Activated naive CD8-positive, alpha-beta T cell (primary cell): ENCODE data around the gene TK1.

Source experiments
- H3K27ac Mint-ChIP-seq: one replicate; pipeline ENCODE4 v1.8.0; 2021; ENCODE audit warnings: mixed read lengths
- H3K27me3 Mint-ChIP-seq: one replicate; pipeline ENCODE4 v1.8.0; 2021; ENCODE audit warnings: mixed read lengths
- H3K36me3 Mint-ChIP-seq: one replicate; pipeline ENCODE4 v1.8.0; 2021; ENCODE audit warnings: mixed read lengths
- H3K4me1 Mint-ChIP-seq: one replicate; pipeline ENCODE4 v1.8.0; 2021; ENCODE audit warnings: low read depth, mixed read lengths
- H3K4me3 Mint-ChIP-seq: one replicate; pipeline ENCODE4 v1.8.0; 2021; ENCODE audit warnings: mild to moderate bottlenecking, mixed read lengths
- H3K9me3 Mint-ChIP-seq: one replicate; pipeline ENCODE4 v1.8.0; 2021; ENCODE audit warnings: low read depth, mixed read lengths

TK1 gene

DNA sequence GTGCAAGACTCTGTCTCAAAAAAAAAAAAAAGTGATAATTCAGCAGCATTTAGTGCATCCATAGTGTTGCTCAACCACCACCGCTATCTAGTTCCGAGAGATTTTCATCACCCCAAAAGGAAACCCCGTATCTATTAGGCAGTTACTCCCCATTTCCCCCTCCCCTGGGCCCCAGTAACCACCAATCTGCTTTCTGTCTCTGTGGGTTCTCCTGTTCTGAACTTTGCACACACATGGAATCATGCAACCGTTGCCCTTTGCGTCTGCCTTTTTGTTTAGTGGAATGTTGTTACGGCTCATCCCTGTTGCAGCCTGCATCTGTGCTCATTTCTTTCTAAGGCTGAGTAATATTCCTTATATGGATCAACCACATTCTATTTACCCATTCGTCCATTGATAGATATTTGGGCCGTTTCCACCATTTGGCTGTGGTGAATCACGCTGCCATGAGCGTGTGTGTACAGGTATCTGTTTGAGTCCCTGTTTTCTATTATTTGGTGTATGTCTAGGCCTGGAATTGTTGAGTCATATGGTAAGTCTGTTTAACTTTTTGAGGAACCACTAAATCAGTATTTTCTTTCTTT is 27.2 kb downstream of the TK1 start:
- Mint-ChIP-seq H3K4me1 (no peaks in the 10 kb centered on the region), H3K9me3 (no peaks in the 10 kb centered on the region), H3K27me3 (no peaks in the 10 kb centered on the region), H3K27ac (peak overlapping the region; percentile 31), H3K4me3 (no peak overlapping the region), H3K36me3 (no peaks in the 10 kb centered on the region)

DNA sequence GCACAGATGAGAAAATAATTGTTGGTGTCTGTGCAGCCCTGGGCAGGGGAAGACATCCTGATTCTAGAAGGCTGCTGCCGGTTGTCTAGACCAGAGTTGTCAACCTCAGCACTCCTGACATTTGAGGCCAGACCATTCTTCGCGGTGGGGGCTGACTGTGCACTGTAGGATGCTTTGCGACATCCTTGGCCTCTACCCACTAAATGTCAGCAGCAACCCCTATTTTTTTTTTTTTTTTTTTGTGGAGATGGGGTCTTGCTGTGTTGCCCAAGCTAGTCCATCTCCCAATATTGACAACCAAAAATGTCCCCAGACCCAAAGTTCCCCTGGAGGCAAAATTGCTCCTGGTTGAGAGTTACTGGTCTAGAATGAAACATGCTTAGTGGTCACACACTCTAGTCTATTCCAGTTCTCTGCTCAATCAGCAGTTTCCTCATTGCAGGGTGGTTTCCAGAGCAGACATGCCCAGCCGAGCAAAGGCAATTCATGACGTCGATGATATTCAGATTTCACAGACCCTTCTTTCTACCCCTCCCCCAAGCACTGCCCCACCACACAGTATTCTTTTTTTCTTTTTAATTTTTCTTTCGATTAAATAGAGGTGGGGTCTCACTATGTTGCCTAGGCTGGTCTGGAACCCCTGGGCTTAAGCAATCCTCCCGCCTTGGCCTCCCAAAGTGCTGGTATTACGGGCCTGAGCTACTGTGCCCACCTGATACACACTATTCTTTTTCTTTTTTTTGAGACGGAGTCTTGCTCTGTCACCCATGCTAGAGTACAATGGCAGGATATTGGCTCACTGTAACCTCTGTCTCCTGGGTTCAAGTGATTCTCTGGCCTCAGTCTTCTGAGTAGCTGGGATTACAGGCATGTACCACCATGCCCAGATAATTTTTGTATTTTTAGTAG is 31.7 kb downstream of the TK1 start:
- no peaks in the 10 kb centered on the region for H3K4me1 Mint-ChIP-seq
- H3K36me3 Mint-ChIP-seq, result no peaks in the 10 kb centered on the region
- no peaks in the 10 kb centered on the region for H3K9me3 Mint-ChIP-seq
- H3K27me3 Mint-ChIP-seq, result no peaks in the 10 kb centered on the region
- H3K27ac Mint-ChIP-seq, result peak overlapping the region; percentile 16
- no peak overlapping the region for H3K4me3 Mint-ChIP-seq

DNA sequence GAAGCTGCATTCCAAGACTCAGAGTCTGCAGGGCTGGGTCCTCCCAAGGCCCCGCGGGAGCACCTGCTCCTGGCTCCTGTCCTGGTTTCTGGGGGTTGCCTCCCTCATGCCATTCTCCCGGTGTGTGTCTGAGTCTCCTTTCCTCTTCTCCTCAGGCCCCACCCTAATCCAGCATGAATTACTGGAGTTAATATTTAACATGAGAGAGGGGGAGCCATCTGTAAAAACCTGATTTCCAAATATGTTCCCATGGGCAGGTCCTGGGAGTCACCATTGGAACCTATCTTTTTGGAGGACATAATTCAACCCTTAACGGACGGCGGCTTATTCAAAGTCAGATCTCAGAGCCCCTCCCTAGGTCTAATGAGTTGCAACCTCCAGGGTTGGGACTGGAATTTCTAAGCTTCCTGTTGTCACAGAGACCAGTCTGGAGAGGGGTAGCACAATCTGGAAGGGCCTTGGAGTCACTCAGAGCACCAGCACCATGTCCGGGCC is 35.3 kb downstream of the TK1 start:
- no peaks in the 10 kb centered on the region for H3K9me3 Mint-ChIP-seq
- H3K4me3 Mint-ChIP-seq, result no peak overlapping the region
- no peaks in the 10 kb centered on the region for H3K36me3 Mint-ChIP-seq
- H3K27ac Mint-ChIP-seq, result no peak overlapping the region
- H3K4me1 Mint-ChIP-seq, result peaks cover 11% of the 10 kb centered on the region
- H3K27me3 Mint-ChIP-seq, result no peaks in the 10 kb centered on the region

DNA sequence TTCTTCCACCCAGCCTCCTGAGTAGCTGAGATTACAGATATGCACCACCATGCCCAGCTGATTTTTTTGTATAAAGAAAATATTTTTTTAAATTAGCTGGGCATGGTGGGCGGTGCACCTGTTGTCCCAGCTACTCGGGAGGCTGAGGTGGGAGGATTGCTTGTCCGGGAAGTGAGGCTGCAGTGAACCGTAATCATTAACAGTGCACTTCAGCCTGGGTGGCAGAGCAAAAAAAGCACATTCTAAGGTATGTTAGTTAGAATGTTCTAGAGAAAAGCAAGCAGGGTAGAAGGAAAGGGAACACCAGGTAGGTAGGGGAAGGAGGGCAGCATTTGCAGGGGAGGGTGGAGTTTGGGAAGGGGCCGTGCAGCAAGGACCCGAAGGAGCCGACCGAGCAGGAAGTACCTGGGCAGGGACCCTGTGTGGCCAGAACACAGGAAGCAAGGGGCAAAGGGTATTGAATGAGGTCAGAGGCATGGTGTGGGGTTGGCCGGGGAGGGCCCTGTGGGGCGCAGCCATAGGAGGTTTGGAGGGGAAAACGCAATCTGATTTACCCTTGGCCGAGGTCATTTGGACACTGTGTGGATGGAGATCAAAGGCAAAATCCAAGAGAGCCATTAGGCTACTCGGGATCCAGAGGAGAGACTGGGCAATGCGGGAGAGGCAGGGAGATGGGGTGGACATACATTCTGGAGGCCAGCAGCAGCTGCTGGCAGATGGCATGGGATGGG is 38.4 kb downstream of the TK1 start:
- Mint-ChIP-seq H3K27ac (peak overlapping the region; percentile 6), H3K4me1 (peaks cover 20% of the 10 kb centered on the region)

DNA sequence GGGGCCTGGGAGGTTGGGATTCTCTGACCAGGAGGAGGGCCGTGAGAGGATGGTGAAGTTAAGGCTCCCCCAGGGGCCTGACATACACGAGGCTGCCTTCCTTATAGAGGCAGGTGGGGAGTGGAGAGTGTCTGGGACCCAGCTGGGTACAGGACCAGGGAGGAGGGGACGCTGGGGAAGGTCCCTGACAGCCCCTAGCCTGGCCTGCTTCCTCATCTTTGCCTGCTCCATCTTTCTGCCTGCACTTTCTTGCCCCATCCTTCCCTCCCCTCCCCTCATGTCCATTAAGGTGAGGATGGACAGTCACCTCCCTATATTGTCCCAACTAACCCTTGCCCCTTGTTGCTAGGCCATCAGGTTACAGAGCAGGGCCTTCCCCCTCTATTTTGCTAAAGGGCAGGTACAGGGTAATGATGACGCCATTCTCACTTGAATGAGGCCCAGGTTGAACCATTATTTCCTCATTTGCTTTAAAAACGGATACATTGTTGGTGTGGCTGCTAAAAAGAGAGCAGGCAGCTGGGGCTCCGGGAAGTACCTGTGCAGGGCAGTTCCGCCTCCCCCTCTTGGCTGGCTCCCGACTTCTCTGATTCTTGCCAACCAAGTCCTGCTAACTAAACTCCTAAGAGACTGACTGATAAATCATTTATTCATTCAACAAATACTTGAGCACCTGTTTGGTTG is 39.4 kb downstream of the TK1 start:
- no peak overlapping the region for H3K4me3 Mint-ChIP-seq

More for the DNA sequence above, 38.4 kb downstream of the TK1 start:
- Mint-ChIP-seq H3K9me3 (no peaks in the 10 kb centered on the region), H3K4me3 (no peak overlapping the region), H3K27me3 (no peaks in the 10 kb centered on the region), H3K36me3 (no peaks in the 10 kb centered on the region)

DNA sequence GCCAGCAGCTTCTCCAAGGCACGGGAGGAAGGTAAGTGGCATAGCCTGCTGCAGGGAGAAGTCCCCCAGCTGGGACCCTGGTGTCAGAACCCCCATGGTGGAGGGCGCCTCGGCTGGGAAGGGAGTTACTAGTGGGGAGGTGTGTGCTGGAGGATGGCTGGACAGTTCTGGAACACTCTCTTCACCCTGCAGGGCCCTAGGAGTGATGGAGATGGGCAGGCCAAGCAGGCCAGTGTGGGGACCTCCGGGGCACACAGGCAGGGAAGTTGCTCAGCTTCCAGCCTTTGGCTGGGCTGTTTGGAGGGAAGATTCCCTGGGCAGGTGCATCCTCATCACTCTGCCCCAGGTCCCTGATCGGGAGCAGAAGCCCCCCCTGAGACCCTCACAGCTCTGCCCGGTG is 40.0 kb downstream of the TK1 start:
- Mint-ChIP-seq H3K9me3 (no peaks in the 10 kb centered on the region), H3K4me3 (no peak overlapping the region), H3K4me1 (peaks cover 32% of the 10 kb centered on the region), H3K27ac (no peak overlapping the region), H3K27me3 (no peaks in the 10 kb centered on the region), H3K36me3 (no peaks in the 10 kb centered on the region)

More for the DNA sequence above, 39.4 kb downstream of the TK1 start:
- H3K36me3 Mint-ChIP-seq, result no peaks in the 10 kb centered on the region
- no peak overlapping the region for H3K27ac Mint-ChIP-seq
- H3K9me3 Mint-ChIP-seq, result no peaks in the 10 kb centered on the region
- H3K27me3 Mint-ChIP-seq, result no peaks in the 10 kb centered on the region
- peaks cover 26% of the 10 kb centered on the region for H3K4me1 Mint-ChIP-seq

DNA sequence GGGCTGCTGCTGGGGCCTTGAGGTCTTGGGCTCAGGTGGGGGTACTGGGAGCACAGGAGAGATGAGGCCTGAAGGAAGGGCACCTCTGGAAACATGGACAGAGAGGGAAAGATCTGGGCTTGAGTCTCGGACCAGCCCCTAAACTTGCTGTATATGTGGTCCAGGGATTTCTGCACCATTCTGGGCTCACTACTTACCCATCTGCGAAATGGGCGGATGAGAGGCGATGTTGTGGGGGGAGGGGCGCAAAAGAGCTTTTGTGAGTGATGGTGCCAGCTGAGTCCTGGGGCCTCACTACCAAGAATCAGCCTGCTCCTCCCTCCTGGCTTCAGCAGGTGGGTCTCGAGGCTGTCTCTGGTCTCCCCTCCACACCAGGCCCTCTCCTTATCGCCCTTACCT is 40.4 kb downstream of the TK1 start:
- Mint-ChIP-seq H3K4me3 (no peak overlapping the region), H3K4me1 (peaks cover 34% of the 10 kb centered on the region), H3K27ac (no peak overlapping the region), H3K27me3 (no peaks in the 10 kb centered on the region), H3K36me3 (no peaks in the 10 kb centered on the region), H3K9me3 (no peaks in the 10 kb centered on the region)

DNA sequence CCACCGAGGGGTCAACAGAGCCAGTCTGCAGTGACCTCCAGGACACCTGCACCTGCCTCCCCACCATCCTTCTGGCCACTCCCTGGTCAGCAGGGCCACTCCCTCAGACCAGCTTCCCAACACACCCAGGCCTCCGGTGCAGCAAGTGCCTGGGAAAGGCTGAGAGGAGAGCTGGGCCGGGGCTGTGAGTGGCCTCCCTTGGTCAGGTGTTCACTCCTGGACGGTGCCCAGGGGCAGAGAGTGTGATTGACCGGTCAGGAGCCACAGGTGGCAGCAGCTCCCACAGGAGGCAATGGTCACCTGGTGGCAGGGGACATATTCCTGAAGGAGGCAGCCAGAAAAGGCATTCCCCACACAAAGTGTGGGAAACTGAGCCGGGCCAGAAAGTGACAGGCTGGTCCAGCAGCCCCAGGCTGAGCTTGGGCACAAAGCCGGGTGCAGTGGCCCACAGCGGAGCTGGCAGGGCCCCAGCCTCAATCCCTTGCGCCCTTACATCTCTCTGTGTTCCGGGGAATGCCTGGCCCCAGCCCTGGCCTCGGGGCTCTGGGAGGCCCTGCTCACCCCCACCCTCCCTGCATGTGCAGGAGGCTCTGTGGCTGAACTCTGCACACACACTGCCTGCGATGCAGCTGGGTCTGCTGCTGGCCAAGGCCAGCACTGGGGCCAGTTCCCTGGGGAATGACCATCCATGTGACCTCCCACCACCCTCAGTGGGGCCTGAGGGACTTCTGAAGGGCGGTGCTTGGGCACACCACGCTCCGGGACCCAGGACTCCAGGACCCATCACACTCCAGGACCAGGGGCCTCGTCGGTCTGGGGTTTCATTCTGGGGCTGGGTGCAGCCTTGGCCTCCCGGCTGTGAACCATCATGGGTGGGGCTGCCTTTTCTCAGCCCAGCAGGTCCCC is 41.9 kb downstream of the TK1 start:
- Mint-ChIP-seq H3K27ac (no peak overlapping the region), H3K27me3 (no peaks in the 10 kb centered on the region), H3K4me1 (peaks cover 41% of the 10 kb centered on the region), H3K4me3 (no peak overlapping the region), H3K36me3 (no peaks in the 10 kb centered on the region), H3K9me3 (no peaks in the 10 kb centered on the region)

DNA sequence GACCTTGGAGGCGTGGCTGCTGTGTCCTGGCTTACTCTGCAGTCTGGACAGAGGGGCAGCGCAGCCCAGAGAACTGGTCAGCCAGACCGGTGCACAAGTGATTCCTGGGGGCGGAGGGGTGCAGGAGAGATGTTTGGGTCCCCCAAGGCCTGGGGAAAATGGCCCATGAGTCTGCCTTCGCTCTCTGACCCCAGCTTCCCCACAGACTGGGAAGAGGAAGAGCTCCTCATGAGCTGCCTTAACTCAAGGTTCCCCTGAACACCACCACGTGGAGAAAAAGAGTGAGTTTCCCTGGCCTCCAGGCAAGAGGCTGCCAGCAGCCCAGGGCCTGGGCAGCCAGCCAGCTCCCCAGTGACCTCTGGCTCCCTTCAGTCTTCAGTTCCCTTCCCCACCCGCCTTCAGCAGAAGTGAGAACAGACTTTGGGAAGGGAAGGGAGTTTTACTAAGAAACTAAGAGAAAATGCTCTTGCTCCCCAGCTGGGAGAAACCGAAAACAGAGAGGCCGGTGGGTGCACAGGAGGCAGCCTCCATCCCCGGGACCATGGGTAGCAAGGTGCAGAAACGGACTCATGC is 42.6 kb downstream of the TK1 start:
- H3K9me3 Mint-ChIP-seq, result no peaks in the 10 kb centered on the region
- no peaks in the 10 kb centered on the region for H3K27me3 Mint-ChIP-seq
- H3K36me3 Mint-ChIP-seq, result no peaks in the 10 kb centered on the region
- H3K27ac Mint-ChIP-seq, result peak overlapping the region; percentile 34
- no peak overlapping the region for H3K4me3 Mint-ChIP-seq
- H3K4me1 Mint-ChIP-seq, result peaks cover 43% of the 10 kb centered on the region

DNA sequence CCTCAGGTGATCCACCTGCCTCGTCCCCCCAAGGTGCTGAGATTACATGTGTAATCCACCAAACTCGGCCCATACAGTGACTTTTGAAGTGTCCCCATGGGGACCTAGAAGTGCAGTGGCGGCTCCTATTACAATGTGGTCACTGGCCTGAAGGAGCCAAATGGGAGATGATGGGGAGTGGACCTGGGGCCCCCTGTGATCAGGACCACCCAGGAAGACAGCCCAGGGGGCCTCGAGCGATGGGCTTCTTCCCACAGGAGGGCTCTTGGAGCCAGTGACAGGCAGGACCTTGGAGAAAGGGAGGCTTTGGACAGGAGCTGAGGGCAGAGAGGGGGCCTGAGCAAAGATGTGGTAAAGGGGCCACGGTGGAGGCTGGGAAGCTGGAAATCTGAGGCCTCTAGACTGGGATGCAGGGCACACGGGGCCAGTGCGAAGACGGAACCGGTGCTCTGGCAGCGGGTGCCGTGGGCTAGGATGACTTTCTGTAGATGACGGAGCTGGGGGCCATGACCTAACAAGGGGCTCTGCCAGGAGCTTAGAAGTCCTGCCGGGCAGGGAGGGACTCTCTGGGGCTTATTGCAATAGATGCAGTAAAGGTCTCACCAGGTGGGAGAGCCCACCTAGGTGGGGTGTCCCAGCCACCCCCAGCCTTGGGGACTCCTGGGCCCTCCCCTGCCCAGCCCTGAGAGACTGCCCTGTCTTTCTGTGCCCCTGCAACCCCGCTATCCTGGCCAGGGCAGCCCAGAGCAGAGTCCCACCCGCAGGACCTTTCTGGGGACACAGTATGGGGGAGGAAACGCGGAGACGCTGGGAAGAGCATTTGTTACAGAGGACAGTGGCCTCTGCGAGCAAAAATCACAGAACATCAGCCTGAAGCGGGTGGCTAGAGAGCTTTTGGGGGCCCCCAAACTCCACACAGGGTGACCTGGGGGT is 43.4 kb downstream of the TK1 start:
- H3K9me3 Mint-ChIP-seq, result no peaks in the 10 kb centered on the region
- no peaks in the 10 kb centered on the region for H3K27me3 Mint-ChIP-seq
- H3K27ac Mint-ChIP-seq, result peak overlapping the region; percentile 41
- no peaks in the 10 kb centered on the region for H3K36me3 Mint-ChIP-seq
- H3K4me3 Mint-ChIP-seq, result no peak overlapping the region
- peaks cover 47% of the 10 kb centered on the region for H3K4me1 Mint-ChIP-seq

DNA sequence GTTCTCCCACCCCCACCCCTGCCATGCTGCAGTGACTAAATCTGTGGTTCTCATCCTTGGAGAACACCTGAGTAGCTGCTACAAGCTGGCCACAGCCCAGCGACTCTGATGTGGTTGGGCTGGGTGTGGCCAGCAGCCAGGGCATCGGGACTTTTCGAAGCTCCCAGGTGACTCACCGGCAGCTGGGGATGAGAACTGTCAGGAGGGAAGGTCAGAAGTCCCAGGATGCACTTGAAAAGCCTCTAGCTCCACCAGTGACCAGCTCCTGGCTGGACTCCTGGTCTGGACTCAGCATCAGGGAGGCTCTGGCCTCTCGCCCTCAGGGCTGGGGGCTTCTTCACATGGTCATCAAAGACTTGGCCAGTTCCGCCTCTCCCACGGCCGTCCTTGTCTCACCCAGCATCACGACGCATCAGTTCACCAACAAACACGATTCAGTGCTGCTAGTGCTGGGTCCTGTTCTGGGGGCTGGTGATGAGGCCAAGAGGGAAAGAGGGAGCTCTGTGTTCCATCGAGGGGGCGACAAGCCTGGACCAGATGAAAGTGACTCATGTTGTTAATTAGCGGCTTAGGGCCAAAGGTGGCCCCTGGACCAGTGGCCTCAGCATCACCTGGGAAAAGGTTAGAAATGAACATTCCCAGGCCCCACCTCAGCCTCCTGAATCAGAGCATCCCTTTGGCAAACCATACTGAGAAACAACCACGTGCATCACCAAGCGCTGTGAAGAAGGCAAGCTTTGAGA is 44.6 kb downstream of the TK1 start:
- no peaks in the 10 kb centered on the region for H3K27me3 Mint-ChIP-seq
- H3K9me3 Mint-ChIP-seq, result no peaks in the 10 kb centered on the region
- peaks cover under 1% of the 10 kb centered on the region for H3K36me3 Mint-ChIP-seq
- peak overlapping the region; percentile 34 for H3K27ac Mint-ChIP-seq
- peaks cover 49% of the 10 kb centered on the region for H3K4me1 Mint-ChIP-seq
- H3K4me3 Mint-ChIP-seq, result no peak overlapping the region

DNA sequence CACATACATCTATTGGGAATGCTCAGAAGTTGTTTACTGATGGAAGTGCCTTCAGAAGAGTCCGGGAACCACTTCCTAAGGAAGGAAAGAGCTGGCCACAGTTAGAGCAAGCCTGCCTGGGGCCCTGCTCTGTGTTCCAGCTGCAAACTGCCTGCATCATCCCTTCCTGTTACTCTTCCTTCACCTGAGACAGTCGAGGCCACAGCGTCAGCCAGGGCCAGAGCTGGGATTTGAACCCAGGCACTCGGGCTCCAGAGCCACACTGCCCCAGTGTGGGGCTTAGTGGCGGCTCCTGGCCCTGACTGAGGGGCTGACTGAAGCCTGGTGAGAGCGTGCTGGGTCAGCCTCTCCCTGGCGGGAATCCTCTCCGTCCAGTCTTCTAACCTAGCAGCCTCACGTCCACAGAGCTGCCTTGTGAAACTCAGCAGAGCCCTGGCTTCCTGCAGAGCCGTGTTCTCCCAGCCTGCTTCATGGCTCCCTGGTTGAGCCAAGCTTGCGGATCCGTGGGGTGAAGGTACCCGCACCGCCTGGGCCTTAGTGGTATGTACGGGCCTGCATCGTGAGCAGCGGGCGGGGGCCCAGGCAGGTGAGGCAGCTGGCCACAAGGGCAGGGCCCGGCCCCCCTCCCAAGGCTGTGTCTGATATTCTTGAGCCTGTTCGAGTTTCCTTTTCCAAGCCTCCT is 45.3 kb downstream of the TK1 start:
- Mint-ChIP-seq H3K27ac (no peak overlapping the region), H3K9me3 (no peaks in the 10 kb centered on the region), H3K36me3 (peaks cover 3% of the 10 kb centered on the region), H3K4me3 (no peak overlapping the region), H3K27me3 (no peaks in the 10 kb centered on the region), H3K4me1 (peaks cover 55% of the 10 kb centered on the region)
